ENCODE measurements around the gene SPECC1.
"Not testable (repeated sequence)": the region's sequence is repeated elsewhere in the genome, so short reads cannot be mapped to it uniquely, and the experiment has no call there.

Gene SPECC1

GRCh38 chr17:20068445-20068844, 59.3 kb downstream of the SPECC1 start:
- TF ChIP-seq CTCF (IDR thresholded peaks at IDR 0.05; ENCODE audit: low read depth, low read length, missing control alignments), result no peak
- no peak overlapping the region for H3K4me3 ChIP-seq (ENCODE audit: low read depth, low read length)
- no peak for DNase-seq (ENCODE audit: low read depth)

- DNase-seq (ENCODE audit: low read depth), result no peak
- TF ChIP-seq CTCF (IDR thresholded peaks at IDR 0.05; ENCODE audit: low read depth, low read length, missing control alignments), result no peak
- H3K4me3 ChIP-seq (ENCODE audit: low read depth, low read length), result no peak overlapping the region
These were observed 62.9 kb downstream of the SPECC1 start for GRCh38 chr17:20071824-20072691.

GRCh38 chr17:20072692-20072992, 63.5 kb downstream of the SPECC1 start:
- H3K4me3 ChIP-seq (ENCODE audit: low read depth, low read length), result no peak overlapping the region
- TF ChIP-seq CTCF (IDR thresholded peaks at IDR 0.05; ENCODE audit: low read depth, low read length, missing control alignments), result no peak
- DNase-seq (ENCODE audit: low read depth), result no peak

GRCh38 chr17:20073055-20073979, 64.2 kb downstream of the SPECC1 start:
- H3K4me3 ChIP-seq (ENCODE audit: low read depth, low read length), result peak overlapping the region; percentile 41
- TF ChIP-seq CTCF (IDR thresholded peaks at IDR 0.05; ENCODE audit: low read depth, low read length, missing control alignments), result no peak
- no peak for DNase-seq (ENCODE audit: low read depth)

- TF ChIP-seq CTCF (IDR thresholded peaks at IDR 0.05; ENCODE audit: low read depth, low read length, missing control alignments), result no peak
- peak overlapping the region; percentile 41 for H3K4me3 ChIP-seq (ENCODE audit: low read depth, low read length)
- DNase-seq (ENCODE audit: low read depth), result no peak
These were observed 64.8 kb downstream of the SPECC1 start for GRCh38 chr17:20074001-20074400.

- DNase-seq (ENCODE audit: low read depth), result no peak
- H3K4me3 ChIP-seq (ENCODE audit: low read depth, low read length), result peak overlapping the region; percentile 41; the same call in 1 of the 2 replicates
- TF ChIP-seq CTCF (IDR thresholded peaks at IDR 0.05; ENCODE audit: low read depth, low read length, missing control alignments), result no peak
These were observed 65.3 kb downstream of the SPECC1 start for GRCh38 chr17:20074489-20074888.

- DNase-seq (ENCODE audit: low read depth); H3K4me3 ChIP-seq (ENCODE audit: low read depth, low read length): not testable (repeated sequence)
These were observed 67.0 kb downstream of the SPECC1 start for GRCh38 chr17:20076137-20076536.
